GM12864 (cell line): ENCODE data around the gene TMEM132E.

Source experiments
- DNase-seq: peaks from one replicate; pipeline ENCODE4 v3.0.0-alpha.2; 2011; ENCODE audit warnings: low read depth
- H3K4me3 ChIP-seq: 2 replicates; pipeline ENCODE4 v1.5.1; 2011; ENCODE audit warnings: mild to moderate bottlenecking, low read depth, low read length, control low read depth
- CTCF ChIP-seq: IDR thresholded peaks from 2 replicates; pipeline ENCODE4 v1.5.1; 2011; ENCODE audit warnings: low read depth, mild to moderate bottlenecking, moderate library complexity, low read length, control low read depth, inconsistent platforms; ENCODE audit errors: missing control alignments

TMEM132E gene

GRCh38 chr17:34579979-34580684 is 750 bp downstream of the TMEM132E start:
- TF ChIP-seq CTCF, result no peak
- no peak overlapping the region for H3K4me3 ChIP-seq
- DNase-seq, result no peak

GRCh38 chr17:34580685-34581445 is 1.5 kb downstream of the TMEM132E start:
- TF ChIP-seq CTCF, result no peak
- no peak for DNase-seq
- H3K4me3 ChIP-seq, result no peak overlapping the region

- DNase-seq, result no peak
- TF ChIP-seq CTCF, result no peak
- no peak overlapping the region for H3K4me3 ChIP-seq
Observed at GRCh38 chr17:34581446-34582184, 2.2 kb downstream of the TMEM132E start.

- no peak overlapping the region for H3K4me3 ChIP-seq
- no peak for DNase-seq
- TF ChIP-seq CTCF, result no peak
Observed at GRCh38 chr17:34582185-34582900, 3.0 kb downstream of the TMEM132E start.

- no peak overlapping the region for H3K4me3 ChIP-seq
- DNase-seq, result no peak
- no peak for TF ChIP-seq CTCF
Observed at GRCh38 chr17:34582901-34583245, 3.5 kb downstream of the TMEM132E start.

- no peak overlapping the region for H3K4me3 ChIP-seq
- no peak for DNase-seq
- TF ChIP-seq CTCF, result no peak
Observed at GRCh38 chr17:34584805-34585416, 5.5 kb downstream of the TMEM132E start.
